GM21825 (cell line): ENCODE measurements around the gene PTPRN2.
"Not testable (repeated sequence)": the region's sequence is repeated elsewhere in the genome, so short reads cannot be mapped to it uniquely, and the experiment has no call there.

Source experiments
- ATAC-seq: cut with Tn5 transposase; IDR thresholded peaks from one replicate; pipeline ENCODE4 v1.9.1; 2021; ENCODE audit warnings: mild to moderate bottlenecking, moderate library complexity; ENCODE audit not compliant: unreplicated experiment

Gene PTPRN2

DNA sequence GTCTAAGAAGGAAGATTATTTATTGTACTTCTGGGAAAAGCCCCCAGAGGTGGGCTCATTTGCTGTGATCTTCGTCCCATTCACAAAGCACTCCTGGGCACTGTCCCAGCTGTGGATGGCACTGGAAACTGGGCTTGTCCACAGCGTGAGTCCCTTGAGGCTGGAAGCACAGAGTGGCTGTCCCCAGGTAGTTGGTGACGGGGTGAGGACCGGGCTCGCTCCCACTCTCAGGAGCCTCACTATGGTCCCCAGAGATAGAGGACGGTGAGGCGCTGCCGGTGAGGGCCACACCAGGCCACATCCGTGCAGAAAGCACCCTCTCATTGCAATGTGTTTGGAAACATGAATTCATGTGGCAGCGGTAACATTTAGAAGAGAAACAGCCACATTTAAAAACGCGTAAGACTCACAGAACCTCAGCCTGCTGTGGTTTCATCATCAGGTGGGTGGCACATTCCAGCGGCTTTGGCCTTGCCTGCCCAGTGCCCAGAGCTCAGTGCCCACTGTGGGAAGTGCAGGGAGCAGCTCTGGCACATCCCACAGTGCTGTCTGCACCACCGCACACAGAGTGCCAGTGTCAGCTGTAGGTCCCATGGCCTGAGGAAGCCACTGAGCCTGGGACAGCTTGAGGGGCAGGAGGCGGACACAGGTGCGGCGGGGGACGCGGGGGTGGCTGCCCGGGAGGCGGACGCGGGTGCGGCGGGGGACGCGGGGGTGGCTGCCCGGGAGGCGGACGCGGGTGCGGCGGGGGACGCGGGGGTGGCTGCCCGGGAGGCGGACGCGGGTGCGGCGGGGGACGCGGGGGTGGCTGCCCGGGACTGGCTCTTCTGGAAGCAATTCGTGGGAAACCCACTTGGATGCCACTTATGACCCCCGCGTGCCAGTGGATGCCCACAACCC, 801.0 kb downstream of the PTPRN2 start:
- ATAC-seq, result no peak

DNA sequence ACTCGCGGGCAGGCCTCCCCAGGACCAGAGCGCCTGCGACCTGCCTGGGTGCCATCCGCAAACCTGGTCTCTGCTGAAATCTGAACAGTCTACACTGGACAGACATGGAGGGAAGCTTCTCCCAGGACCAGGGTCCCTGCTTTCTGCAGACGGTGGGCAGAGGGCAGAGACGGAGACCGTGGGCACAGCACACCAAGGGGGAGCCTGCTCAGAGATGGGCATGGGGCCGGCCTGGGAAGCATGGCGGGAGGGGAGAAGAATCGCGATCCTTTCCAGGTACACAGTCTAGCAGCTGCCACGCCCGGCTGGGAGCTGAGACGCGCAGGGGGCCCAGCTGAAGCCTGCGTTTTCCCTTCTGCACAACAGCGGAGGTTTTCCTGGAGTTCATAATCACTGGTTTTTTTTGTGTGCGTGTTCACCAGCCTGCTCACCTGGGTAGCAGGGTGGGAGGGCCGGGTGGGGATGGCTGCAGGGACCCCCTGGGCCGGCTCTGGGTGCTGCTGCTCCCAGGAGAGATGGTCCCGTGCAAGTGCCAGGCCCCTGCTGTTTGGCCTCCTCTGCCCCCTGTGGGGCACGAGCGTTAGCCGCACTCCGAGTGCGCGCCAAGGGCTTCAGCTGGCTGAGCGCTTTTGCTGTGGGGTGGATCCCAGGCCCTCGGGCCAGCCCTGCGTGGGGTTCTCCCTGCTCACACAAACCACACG, 802.0 kb downstream of the PTPRN2 start:
- ATAC-seq, result no peak

DNA sequence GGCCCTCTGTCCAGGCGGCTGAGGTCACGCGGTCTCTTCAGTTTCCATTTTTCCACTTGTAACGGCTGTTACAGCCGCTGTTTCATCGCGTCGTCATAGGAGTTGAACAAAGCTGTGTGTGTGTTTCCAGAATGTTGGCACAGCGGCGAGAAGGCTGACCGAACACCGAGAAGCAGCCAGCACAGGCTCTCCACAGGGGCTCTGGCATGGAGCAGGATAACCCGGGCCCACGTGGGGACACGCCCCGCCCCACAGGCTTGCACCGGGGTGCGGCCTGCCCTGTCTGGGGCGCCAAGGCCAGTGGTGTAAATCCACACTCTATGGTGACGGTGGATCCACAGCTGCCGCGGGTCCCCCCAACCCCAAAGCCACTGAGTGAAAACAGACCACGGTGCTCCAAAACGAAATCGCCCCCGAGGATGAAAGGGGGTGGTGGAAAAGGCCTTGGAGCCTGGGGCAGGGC, 802.6 kb downstream of the PTPRN2 start:
- ATAC-seq, result no peak

DNA sequence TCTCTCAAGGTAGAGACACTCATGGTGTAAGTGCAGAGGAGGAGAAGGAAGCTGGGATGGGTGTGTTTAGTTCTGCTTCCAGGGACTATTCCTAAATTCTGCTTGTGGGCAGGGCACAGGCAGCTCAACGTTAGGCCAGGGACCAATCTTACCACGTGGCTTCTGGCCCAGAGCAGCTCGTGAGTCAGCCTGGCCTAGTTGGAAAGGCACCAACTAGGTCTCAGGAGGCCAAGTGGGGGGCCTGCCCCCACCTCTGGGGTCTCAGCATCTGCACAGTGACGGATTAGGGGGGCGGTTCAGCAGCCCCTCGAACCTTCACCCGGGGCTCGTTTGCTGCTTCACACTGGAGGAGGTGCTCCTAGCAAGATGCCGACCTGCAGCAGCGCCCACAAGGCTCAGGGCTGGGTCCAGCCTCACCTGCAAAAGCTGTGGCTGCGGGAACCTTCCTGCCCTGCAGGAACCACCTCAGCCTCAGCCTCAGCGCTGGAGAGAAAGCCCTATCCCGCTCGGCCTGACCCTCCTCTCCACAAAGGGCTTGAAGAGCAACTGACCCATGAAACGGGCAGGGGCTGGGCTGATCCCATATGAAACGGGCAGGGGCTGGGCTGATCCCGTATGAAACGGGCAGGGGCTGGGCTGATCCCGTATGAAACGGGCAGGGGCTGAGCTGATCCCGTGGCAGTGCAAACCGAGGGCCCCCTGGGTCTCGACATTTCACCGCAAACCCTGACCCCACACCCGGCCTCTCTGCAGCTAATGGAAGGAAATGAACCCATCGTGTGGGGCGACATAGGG, 803.4 kb downstream of the PTPRN2 start:
- no peak for ATAC-seq

DNA sequence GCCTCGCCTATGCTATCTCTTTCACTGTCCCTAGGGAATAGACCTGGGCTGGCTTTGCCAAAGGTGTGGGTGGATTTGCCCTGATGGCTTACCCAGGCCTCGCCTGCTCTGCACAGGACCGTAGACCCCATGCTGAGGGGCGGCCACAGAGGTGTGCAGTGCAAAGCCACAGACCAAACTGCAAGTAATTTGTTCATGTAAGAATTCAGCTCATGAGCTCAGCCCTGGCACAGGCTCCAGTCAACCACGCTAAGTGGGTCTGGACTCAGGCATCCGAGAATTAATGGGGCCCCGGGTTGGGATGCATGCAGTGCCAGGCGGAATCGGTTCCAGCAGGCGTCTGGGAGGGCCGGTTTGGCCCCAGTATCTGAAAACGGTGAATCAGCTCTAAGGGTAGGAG, 805.6 kb downstream of the PTPRN2 start:
- ATAC-seq, result no peak

DNA sequence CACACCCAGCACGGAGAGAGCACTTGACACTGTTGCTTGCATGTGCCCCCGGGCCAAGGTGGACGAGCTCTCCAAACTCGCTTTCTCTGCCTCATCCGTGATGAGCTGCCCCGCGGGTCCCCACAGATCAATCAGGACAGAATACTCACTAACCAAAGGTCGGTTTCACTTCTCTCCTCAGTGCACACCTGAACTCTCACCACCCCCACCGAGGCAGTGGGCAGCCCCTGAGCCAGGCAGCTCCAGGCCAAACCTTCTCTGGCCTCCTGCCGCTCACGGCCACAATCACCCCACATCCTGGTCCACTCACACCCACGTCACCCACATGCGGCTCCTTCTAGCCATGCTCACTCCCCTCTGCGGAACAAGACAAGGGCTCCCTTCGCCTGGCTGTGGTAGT, 806.9 kb downstream of the PTPRN2 start:
- no peak for ATAC-seq

DNA sequence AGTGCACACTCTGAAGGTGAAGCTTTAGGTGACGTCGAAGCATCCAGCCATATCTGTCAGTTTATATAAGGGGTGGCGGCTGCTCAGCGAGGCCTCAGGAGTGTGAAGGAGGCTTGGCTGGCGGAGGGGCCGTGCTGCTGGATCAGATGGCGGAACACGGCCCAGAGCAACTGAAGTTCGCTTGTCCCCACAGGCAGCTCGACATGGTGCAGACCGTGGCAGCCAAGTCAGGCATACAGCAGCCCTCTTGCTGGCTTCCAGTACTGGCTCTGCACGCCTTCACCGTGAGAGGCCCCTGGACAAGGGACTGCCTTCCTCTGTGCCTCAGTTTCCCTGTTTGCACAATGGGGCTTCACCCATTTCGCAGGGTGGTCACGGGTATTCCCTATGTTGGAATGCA, 807.3 kb downstream of the PTPRN2 start:
- no peak for ATAC-seq

DNA sequence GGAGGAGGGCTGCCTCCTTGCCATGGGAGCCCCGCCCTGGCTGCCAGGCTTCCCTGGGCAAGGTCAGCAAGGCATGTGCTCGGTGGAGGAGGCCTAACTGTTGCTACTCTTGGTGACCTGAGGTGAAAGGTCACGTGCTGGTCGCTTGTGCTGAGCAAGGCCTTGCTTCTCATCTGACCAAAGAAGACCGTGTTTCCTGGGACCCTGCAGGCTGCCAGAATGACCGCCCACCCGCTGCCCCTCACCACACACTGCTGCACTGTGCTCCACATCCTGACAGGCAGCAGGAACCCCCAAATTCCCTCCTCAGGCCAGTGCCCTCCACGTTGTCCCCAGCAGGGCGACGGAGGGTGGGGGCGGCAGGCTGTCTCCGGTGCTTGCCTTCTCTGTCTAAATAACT, 808.4 kb downstream of the PTPRN2 start:
- ATAC-seq, result no peak

DNA sequence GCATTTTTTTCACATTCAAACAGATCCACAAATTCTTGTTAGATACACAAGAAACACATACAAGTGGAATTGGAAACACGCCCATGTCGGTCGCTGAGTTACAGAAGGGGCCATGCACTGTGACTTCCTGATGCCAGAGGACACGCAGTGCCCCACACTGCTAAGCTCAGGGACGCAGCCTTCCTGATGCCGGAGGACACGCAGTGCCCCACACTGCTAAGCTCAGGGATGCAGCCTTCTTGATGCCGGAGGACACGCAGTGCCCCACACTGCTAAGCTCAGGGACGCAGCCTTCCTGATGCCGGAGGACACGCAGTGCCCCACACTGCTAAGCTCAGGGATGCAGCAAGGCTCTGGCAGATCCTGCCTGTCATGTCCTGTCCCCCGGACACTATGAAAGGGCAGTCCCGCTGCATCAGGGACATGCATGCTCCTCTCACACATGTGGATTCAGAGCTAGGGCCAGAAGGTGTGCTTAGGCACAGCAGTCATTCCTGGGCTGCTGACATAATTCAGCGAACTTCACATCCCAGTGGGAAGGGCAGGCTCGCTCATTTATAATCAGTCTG, 810.3 kb downstream of the PTPRN2 start:
- not testable (repeated sequence) for ATAC-seq

- no peak for ATAC-seq
Observed at GRCh38 chr7:157775560-157776332, 811.9 kb downstream of the PTPRN2 start.

- ATAC-seq, result no peak
Observed at GRCh38 chr7:157775021-157775559, 812.5 kb downstream of the PTPRN2 start.

DNA sequence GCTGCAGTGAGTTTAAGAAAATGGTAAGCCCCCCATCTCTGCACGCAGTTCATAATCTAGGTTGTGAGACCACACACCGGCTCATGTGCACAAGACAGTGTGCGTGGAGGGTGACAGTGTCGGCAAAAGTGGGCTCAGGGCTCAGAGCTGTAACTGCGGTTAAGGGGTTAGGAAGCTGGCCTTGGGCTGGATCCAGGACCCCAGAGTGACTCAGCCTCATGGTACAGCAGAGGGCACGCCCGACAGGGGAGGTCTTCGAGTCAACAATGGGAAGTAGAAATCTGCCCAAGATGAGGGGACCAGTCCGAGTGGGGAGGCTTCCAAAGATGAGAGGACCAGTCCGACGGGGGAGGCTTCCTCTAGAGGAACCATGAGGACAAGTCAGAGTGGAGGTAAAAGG, 813.1 kb downstream of the PTPRN2 start:
- ATAC-seq, result no peak

GRCh38 chr7:157773361-157773760, 814.3 kb downstream of the PTPRN2 start:
- no peak for ATAC-seq

- ATAC-seq, result no peak
Observed at GRCh38 chr7:157772486-157773130, 815.0 kb downstream of the PTPRN2 start.

DNA sequence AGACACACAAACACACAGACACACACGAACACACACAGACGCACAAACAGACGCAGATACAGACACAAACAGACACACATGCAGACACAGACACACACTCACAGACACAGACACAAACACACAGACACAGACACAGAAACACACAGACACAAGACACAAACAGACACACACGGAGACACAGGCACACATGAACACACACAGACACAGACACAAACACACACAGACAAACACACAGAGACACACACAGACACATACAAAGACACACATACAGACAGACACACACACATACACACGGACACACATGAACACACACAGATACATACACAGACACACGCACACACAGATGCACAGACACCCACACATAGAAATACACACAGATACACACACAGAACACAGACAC, 815.9 kb downstream of the PTPRN2 start:
- ATAC-seq, result no peak

DNA sequence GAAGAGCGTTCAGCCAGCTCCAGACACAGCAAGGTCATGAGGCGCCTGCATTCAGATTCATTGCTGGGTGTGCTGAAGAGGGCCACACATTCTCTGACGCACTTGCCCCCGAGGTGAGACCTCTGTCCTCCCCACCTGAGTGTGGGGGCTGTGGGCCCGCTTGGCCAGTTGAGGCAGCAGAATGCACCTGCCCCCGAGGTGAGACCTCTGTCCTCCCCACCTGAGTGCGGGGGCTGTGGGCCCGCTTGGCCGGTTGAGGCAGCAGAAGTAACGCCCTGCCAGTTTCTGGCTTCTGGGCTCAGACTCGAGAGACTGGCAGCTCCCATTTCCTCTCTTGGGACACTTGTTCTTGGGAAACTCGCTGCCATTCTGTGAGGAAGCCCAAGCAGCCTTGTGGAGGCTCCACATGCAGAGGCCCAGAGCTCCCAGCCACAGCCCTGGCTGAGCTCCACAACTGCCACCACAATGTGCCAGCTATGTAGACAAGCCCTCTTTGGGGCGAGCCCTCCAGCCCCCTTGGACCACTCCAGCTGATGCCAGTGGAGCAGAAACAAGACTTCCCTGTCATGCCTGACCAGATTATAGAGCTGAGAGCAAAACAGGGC, 816.8 kb downstream of the PTPRN2 start:
- no peak for ATAC-seq

- no peak for ATAC-seq
Observed at GRCh38 chr7:157769526-157770215, 818.0 kb downstream of the PTPRN2 start.

- no peak for ATAC-seq
Observed at GRCh38 chr7:157769086-157769485, 818.5 kb downstream of the PTPRN2 start.
